HL-60 (cell line): ENCODE measurements around the gene SYNJ2.

Experiments used
- DNase-seq, 2 experiments: peaks; one replicate each; pipeline ENCODE4 v3.0.0-alpha.2; 2010 to 2020; ENCODE audit warnings: low read depth in 1 of 2, low spot score in 1 of 2
- H3K27ac ChIP-seq: fragments of 250-450 bp; sonication (Bioruptor Pico); replicated peaks from 2 replicates; pipeline ENCODE4 v1.5.1; 2020; ENCODE audit warnings: mild to moderate bottlenecking, moderate library complexity
- H3K27me3 ChIP-seq: fragments of 250-450 bp; sonication (Bioruptor Pico); 2 replicates; pipeline ENCODE4 v1.5.1; 2021; ENCODE audit warnings: mild to moderate bottlenecking, moderate library complexity; ENCODE audit not compliant: insufficient read depth, poor library complexity, severe bottlenecking
- H3K4me3 ChIP-seq: replicated peaks from 2 replicates; pipeline ENCODE4 v1.5.1; 2011; ENCODE audit warnings: mild to moderate bottlenecking, control low read depth, low read length; ENCODE audit not compliant: insufficient read depth
- GABPA ChIP-seq: IDR thresholded peaks from 2 replicates; pipeline ENCODE4 v1.6.1; 2012; ENCODE audit warnings: low read depth
- POLR2AphosphoS5 ChIP-seq: IDR thresholded peaks from 2 replicates; pipeline ENCODE4 v1.6.1; 2012; ENCODE audit warnings: low read depth
- SPI1 ChIP-seq: IDR thresholded peaks from 2 replicates; pipeline ENCODE4 v1.6.1; 2012; ENCODE audit warnings: low read depth, mild to moderate bottlenecking, borderline replicate concordance
- TF ChIP-seq, protein P1 (sequence below): IDR thresholded peaks from 2 replicates; pipeline ENCODE4 v1.6.1; 2012; ENCODE audit warnings: low read depth; ENCODE audit not compliant: insufficient replicate concordance
- TF ChIP-seq, protein P2 (sequence below): IDR thresholded peaks from one replicate; pipeline ENCODE4 v1.5.1; 2011; ENCODE audit warnings: low read length, control low read depth, inconsistent platforms; ENCODE audit not compliant: insufficient read depth

SYNJ2 gene

DNA sequence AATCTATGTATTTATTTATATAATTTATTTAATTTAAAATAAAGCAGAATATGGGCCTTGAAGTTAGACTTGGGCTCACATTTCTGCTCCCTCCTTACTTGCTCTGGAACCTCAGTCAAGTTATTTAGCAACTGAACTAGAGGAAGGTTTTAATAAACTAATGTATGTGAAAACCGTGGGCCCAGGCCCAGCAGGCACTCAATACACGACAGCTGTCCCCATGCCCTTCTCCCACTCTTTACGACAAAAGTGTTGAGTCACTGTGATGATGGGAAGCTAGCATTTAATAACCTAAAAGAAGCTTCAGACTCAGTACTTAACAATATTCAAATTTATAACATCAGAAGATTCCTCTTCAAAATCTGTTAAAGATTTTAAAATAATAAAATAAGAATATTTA, 139.7 kb downstream of the SYNJ2 start:
- DNase-seq = no peak
- TF ChIP-seq, protein P1, sequence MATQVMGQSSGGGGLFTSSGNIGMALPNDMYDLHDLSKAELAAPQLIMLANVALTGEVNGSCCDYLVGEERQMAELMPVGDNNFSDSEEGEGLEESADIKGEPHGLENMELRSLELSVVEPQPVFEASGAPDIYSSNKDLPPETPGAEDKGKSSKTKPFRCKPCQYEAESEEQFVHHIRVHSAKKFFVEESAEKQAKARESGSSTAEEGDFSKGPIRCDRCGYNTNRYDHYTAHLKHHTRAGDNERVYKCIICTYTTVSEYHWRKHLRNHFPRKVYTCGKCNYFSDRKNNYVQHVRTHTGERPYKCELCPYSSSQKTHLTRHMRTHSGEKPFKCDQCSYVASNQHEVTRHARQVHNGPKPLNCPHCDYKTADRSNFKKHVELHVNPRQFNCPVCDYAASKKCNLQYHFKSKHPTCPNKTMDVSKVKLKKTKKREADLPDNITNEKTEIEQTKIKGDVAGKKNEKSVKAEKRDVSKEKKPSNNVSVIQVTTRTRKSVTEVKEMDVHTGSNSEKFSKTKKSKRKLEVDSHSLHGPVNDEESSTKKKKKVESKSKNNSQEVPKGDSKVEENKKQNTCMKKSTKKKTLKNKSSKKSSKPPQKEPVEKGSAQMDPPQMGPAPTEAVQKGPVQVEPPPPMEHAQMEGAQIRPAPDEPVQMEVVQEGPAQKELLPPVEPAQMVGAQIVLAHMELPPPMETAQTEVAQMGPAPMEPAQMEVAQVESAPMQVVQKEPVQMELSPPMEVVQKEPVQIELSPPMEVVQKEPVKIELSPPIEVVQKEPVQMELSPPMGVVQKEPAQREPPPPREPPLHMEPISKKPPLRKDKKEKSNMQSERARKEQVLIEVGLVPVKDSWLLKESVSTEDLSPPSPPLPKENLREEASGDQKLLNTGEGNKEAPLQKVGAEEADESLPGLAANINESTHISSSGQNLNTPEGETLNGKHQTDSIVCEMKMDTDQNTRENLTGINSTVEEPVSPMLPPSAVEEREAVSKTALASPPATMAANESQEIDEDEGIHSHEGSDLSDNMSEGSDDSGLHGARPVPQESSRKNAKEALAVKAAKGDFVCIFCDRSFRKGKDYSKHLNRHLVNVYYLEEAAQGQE = no peak
- TF ChIP-seq, protein P2, sequence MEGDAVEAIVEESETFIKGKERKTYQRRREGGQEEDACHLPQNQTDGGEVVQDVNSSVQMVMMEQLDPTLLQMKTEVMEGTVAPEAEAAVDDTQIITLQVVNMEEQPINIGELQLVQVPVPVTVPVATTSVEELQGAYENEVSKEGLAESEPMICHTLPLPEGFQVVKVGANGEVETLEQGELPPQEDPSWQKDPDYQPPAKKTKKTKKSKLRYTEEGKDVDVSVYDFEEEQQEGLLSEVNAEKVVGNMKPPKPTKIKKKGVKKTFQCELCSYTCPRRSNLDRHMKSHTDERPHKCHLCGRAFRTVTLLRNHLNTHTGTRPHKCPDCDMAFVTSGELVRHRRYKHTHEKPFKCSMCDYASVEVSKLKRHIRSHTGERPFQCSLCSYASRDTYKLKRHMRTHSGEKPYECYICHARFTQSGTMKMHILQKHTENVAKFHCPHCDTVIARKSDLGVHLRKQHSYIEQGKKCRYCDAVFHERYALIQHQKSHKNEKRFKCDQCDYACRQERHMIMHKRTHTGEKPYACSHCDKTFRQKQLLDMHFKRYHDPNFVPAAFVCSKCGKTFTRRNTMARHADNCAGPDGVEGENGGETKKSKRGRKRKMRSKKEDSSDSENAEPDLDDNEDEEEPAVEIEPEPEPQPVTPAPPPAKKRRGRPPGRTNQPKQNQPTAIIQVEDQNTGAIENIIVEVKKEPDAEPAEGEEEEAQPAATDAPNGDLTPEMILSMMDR = no peak
- TF ChIP-seq POLR2AphosphoS5 (no peak), SPI1 (no peak), GABPA (no peak)
- Histone ChIP-seq H3K27me3 (no peaks in the 10 kb centered on the region), H3K27ac (no peak overlapping the region), H3K4me3 (no peak overlapping the region)

DNA sequence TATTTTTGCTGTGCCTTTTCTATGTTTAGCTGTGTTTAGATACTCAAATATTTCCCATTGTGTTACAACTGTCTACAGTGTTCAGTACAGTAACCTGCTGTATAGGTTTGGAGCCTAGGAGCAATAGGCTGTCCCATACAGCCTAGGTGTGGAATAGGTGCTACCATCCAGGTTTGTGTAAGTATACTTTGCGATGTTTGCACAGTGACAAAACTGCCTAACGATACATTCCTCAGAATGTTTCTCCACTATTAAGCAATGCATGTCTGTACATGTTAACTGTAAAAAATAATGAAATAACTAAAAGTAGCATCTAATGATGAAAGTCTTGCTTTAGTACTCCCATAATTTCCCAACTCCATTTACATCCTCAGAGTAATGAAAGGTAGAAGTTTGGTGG, 140.4 kb downstream of the SYNJ2 start:
- no peak for DNase-seq
- no peak overlapping the region for H3K27ac ChIP-seq
- no peaks in the 10 kb centered on the region for H3K27me3 ChIP-seq
- H3K4me3 ChIP-seq = no peak overlapping the region
- TF ChIP-seq, protein P1 = no peak

DNA sequence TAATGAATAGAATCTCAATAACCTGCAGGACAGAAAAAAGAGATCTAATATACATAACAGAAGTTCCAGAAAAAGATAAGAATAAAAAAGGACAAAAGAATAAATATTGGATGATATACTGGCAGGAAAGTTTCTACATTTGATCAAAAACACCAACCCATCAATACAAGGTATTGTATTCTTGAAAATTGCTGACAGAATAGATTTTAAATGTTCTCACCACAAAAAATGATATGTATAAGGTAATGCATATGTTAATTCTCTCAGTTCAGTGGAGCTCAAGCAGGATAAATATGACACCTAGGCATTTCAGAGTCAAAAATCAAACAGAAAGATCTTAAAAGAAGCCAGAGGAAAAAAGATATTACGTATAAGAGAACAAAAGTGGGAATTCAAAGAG, 142.6 kb downstream of the SYNJ2 start:
- DNase-seq = no peak
- Histone ChIP-seq H3K27me3 (no peaks in the 10 kb centered on the region), H3K27ac (no peak overlapping the region), H3K4me3 (no peak overlapping the region)
- TF ChIP-seq, protein P2 = no peak
- TF ChIP-seq SPI1 (no peak), GABPA (no peak), POLR2AphosphoS5 (no peak)
- TF ChIP-seq, protein P1 = no peak

DNA sequence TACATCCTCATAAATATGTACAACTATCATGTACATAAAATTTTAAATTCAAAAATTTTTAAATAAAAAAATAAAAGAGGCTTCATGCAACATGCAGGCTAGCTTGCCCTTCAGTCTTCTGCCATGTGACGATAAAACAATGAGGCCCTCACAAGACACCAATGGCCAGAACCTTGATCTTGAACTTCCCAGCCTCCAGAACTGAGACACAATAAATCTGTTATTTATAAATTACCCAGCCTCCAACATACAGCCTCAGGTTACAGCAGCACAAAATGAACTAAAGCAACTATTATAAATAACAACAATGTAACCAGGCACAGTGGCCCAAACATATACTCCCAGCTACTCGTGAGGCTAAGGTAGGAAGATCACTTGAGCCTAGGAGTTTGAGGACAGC, 143.6 kb downstream of the SYNJ2 start:
- TF ChIP-seq GABPA = no peak
- no peak for TF ChIP-seq SPI1
- TF ChIP-seq, protein P2 = no peak
- TF ChIP-seq POLR2AphosphoS5 = no peak
- TF ChIP-seq, protein P1 = no peak
- no peak overlapping the region for H3K4me3 ChIP-seq
- H3K27ac ChIP-seq = no peak overlapping the region
- DNase-seq = no peak
- H3K27me3 ChIP-seq = no peaks in the 10 kb centered on the region
